ENCODE measurements around the gene KHK. TPM values are rescaled to one million over a fixed set of nuclear protein-coding genes. Genes with fewer than 3 reads are reported as not detected.
A peak's percentile ranks its signal among the peaks of the same experiment; 100 is the strongest.

The KHK gene
- total RNA-seq, 1 donor from 2014 or later = 0.24 TPM

DNA sequence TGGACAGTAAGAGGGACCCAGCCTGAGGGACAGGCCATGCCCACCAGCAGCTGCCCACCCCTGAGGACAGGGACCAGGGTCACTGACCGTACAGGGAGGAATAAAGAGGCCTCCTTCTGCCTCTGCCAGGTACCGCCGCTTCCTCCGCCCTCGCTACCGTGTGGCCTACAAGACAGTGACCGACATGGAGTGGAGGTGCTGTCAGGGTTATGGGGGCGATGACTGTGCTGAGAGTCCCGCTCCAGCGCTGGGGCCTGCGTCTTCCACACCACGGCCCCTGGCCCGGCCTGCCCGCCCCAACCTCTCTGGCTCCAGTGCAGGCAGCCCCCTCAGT, 6.0 kb upstream of the KHK start:
- no peak for DNase-seq (ENCODE audit: low read depth)

DNA sequence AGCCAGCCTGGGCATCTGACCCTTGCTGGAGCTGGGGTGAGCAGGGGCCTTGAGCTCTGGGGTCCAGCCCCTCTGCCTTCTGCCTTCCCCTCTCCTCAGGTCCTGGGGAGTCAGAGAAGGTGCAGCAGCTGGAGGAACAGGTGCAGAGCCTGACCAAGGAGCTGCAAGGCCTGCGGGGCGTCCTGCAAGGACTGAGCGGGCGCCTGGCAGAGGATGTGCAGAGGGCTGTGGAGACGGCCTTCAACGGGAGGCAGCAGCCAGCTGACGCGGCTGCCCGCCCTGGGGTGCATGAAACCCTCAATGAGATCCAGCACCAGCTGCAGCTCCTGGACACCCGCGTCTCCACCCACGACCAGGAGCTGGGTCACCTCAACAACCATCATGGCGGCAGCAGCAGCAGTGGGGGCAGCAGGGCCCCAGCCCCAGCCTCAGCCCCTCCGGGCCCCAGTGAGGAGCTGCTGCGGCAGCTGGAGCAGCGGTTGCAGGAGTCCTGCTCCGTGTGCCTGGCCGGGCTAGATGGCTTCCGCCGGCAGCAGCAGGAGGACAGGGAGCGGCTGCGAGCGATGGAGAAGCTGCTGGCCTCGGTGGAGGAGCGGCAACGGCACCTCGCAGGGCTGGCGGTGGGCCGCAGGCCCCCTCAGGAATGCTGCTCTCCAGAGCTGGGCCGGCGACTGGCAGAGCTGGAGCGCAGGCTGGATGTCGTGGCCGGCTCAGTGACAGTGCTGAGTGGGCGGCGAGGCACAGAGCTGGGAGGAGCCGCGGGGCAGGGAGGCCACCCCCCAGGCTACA, 4.4 kb upstream of the KHK start:
- no peak for DNase-seq (ENCODE audit: low read depth)

DNA sequence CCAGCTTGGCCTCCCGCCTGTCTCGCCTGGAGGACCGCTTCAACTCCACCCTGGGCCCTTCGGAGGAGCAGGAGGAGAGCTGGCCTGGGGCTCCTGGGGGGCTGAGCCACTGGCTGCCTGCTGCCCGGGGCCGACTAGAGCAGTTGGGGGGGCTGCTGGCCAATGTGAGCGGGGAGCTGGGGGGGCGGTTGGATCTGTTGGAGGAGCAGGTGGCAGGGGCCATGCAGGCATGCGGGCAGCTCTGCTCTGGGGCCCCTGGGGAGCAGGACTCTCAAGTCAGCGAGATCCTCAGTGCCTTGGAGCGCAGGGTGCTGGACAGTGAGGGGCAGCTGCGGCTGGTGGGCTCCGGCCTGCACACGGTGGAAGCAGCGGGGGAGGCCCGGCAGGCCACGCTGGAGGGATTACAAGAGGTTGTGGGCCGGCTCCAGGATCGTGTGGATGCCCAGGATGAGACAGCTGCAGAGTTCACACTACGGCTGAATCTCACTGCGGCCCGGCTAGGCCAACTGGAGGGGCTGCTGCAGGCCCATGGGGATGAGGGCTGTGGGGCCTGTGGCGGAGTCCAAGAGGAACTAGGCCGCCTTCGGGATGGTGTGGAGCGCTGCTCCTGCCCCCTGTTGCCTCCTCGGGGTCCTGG, 3.7 kb upstream of the KHK start:
- no peak for DNase-seq (ENCODE audit: low read depth)

DNA sequence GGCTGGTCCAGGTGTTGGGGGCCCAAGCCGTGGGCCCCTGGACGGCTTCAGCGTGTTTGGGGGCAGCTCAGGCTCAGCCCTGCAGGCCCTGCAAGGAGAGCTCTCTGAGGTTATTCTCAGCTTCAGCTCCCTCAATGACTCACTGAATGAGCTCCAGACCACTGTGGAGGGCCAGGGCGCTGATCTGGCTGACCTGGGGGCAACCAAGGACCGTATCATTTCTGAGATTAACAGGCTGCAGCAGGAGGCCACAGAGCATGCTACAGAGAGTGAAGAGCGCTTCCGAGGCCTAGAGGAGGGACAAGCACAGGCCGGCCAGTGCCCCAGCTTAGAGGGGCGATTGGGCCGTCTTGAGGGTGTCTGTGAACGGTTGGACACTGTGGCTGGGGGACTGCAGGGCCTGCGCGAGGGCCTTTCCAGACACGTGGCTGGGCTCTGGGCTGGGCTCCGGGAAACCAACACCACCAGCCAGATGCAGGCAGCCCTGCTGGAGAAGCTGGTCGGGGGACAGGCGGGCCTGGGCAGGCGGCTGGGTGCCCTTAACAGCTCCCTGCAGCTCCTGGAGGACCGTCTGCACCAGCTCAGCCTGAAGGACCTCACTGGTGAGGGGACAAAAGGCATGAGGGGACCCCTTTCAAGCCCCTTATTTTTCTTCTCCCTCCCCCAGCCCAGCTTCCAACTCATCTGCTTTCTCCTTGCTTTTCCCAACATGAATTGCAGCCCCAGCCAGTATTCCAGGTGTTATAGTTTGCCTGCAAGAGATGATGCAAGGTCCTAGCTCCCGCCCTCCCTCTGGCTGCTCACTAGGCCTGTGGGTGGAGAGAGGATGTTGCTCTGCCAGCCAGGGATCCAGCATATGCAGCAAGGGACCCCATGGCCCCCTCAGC, 2.9 kb upstream of the KHK start:
- no peak for DNase-seq (ENCODE audit: low read depth)

DNA sequence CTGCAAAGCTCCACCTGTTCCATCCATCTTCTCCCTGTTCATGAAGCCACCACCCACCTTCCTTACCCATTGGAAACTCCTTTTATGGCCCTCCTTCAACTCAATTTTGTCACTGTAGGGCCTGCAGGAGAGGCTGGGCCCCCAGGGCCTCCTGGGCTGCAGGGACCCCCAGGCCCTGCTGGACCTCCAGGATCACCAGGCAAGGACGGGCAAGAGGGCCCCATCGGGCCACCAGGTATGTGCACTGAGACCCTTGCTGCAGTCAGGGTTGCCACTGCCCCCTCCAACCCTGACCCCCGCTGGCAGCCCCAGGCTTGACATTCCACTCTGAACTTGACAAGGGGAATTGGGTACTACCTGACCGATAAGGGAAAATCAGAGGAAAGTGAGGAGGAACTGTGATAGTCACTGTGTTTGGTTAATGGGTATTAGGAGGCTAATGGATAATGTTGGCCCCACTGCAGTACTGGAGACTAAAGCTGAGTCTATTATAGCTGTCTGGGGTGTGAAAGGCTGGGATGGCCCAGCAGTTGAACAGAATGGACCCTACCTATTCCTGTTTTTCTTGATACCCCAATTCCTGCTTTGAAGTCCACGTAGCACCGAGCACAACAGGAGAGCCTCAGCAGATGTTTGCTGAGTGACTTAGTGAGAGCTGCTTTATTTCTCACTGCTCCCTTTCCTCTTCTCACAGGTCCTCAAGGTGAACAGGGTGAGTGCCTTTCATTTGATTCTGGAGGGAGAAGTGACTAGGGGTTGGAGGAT, 2.1 kb upstream of the KHK start:
- no peak for DNase-seq (ENCODE audit: low read depth)

DNA sequence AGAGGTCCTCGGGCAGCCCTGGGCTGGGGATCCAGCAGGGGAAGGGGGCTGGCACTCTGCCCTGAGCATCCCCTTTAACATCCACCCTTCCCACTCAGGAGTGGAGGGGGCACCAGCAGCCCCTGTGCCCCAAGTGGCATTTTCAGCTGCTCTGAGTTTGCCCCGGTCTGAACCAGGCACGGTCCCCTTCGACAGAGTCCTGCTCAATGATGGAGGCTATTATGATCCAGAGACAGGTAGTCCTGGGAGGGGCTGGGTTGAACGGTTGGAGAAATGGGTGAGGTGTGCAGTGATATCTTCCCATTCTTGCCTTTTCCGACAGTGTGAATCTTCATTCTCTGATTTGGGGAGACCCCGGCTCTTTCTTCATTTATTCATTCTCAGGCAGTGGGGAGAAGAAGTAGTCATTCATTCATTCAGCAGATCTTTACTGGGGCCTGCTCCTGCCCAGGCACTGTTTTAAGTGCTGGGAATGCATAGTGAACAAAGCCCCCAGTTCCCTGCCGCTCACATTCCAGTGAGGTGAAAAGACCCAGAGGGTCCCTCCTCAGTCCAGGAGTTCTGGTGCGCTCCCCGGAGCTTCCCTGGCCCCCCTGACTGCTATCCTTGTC, 1.4 kb upstream of the KHK start:
- DNase-seq (ENCODE audit: low read depth) = no peak

DNA sequence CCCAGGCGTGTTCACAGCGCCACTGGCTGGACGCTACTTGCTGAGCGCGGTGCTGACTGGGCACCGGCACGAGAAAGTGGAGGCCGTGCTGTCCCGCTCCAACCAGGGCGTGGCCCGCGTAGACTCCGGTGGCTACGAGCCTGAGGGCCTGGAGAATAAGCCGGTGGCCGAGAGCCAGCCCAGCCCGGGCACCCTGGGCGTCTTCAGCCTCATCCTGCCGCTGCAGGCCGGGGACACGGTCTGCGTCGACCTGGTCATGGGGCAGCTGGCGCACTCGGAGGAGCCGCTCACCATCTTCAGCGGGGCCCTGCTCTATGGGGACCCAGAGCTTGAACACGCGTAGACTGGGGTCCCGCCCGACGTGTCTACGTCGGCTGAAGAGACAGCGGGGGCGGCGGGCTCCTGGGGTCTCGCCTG, 891 bp upstream of the KHK start:
- peak; percentile 78 for DNase-seq (ENCODE audit: low read depth)

DNA sequence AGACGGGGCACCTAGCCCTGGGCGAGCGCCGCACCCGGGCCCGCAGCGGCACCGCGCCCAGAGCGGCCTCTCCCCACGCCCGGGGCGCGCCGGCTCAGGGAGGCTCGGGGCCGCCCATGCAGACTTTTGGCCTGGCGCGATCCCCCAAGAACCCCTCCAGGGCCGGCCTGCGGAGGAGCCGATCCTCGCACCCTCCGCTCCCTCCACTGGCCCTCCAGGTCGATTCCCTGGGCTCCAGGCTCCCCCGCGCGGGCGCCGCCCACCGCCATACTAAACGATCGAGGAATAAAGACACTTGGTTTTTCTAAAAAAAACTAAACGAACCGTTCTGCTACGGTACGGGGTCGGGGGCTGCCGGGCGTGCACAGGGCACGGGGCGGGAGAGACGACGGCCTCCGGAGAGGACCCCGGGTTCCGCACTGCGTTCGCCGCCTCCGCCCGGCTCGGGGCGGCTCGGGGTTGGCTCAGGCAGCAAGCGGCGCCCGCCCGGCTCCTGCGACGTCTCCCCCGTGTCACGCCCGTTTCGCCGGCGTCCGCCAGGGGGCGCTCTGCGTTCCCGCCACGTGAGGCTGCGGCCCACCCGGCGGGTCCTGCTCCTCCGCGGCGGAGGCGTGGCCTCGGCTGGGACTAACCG, 365 bp upstream of the KHK start:
- peak; percentile 92 for DNase-seq (ENCODE audit: low read depth)

DNA sequence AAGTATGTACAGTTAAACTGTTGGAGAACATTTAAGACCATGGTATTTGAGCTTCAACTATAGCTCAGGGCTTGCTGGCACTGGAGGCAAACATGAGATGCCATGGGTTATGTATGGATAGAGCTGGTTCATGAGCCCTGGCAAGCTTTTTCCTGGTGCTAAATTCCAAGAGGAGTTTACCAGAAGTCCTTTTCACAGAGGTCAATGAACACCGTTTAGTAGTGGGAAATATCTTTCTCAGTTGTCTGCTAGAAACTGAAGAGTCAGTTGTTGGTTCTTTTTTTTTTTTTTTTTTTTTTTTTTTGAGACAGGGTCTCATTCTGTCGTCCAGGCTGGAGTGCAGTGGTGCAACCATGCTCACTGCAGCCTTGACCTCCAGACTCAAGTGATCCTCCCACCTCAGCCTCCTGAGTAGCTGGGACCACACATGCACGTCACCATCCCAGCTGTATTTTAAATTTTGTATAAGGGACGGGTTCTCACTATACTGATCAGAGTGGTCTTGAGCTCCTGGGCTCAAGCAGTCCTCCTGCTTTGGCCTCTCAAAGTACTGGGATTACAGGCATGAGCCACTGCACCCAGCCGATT, 1.3 kb downstream of the KHK start:
- DNase-seq (ENCODE audit: low read depth) = no peak

DNA sequence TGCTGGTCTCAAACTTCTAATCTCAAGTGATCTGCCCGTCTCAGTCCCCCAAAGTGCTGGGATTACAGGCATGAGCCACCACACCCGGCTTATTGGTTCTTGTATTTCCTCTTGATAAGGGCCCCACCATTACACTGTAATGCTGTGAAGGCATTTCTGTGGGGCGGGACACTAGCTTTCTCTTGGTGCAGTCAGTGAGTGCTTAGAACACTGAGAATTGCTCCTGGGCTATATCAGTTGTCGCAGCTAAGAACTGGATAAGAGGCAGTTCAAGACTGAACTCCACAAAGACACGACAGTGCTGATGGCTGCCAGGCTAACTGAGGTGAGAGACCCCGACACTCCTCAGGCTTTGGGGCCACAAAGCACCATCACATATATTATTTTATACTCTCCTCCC, 2.1 kb downstream of the KHK start:
- DNase-seq (ENCODE audit: low read depth) = no peak

DNA sequence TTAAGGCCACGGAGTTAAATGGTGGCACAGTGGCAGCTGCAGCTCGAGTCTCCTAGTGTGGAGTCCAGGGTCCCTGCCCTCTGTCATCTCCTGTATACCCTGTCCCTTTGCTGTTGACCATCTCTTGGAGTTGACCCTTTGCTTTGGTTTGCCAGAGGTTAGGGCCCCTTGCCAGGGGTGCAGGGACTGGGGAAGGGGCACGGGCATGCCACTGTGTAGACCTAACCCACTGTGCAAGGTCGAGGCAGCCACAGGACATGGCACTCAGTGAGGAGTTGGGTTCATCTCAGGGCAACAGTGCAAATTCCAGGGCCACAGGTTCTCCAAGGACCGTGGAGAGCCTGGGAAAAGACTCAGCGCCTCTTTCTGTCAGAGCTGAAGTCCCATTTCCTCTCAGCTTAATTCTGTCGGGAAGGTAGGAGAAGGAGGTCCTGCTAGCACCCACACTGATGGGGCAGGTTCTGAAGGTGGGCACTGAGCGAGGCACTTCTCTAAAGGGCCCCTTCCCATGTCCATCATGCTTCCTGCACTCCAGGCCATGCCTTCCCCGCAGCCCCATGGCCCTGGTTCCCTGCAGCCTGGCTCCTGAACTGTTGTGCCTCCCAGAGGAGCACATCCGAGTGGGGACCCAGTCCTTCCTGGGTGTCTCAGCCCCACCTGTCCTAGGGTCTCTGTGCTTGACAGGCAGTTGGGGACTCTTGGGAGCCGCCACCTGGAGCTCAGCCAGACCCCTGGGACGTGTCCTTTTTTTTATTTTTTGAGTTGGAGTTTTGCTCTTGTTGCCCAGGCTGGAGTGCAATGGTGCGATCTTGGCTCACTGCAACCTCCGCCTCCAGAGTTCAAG, 2.8 kb downstream of the KHK start:
- no peak for DNase-seq (ENCODE audit: low read depth)

DNA sequence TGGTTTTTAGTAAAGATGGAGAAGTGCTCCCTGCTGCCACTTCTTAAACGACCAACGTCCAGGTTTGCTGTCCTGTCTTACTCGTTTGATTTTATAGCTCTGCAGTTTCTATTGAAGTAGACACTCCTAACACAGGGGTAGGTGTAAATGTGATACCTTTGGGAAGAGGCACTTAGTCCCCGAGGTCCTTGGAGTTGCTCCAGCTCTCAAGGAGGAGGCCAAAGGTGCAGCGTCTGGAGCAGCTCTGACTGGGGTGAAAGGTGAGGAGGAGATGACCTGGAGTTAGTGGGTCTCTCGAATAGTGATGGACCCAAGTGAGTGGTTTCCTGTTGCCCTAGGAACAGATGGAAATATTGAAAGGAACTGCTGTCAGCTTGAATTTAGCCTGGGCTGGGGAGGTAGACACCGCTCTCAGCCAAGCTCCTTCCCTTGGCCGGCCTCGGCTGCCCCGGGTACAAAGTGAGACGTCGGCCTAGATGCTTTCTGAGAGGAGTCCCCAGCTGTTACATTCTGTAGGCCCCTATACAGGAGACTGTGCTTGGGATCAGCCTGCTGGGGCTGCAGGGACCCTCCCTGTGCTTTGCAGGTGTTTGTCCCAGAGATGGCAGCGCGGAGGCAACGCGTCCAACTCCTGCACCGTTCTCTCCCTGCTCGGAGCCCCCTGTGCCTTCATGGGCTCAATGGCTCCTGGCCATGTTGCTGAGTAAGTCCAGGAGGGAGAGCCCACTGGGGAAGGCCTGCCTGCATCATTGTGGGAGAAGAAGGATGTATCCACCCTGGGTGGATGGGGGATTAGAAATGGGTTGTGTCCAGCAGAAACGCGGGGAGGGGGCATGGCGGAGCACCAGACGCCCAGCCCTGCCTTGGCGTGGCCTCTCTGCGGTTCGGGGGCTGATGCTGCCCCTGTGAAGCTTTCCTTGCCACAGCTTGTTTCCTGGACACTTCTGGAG, 5.4 kb downstream of the KHK start:
- DNase-seq (ENCODE audit: low read depth) = no peak

DNA sequence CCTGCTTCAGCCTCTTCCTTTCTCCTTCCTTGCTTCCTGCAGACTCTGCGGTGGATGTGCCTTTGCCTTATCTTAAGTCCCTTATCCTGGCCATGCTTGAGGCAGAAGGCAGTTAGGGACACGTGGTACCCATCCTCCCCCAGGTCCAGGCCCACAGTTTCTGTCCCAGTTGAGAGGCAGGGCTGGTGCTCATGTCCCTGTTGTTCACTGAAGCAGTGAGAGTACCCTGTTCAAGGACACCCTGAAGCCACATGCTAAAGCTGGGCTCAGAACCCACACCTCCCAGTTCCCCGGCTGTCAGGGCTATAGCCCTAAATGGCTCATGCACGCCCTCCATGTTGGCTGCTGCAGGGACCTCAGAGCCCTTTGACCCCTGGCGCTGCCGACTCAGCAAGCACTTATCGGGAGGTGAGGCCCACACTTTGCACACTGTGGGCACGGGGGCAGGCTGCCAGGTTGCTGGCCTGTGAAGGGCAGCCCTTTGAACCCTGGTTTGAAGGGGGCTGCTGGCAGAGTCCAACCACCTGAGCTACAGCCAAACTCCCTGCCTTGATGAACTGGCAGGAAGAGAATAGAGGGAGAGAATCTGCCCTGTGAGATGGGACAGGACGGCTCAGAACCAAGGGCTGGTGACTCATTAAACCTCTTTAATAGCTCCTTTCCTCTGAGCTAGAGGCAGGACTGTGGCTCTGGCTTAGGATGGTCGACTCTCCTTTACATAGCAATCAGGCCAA, 6.3 kb downstream of the KHK start:
- DNase-seq (ENCODE audit: low read depth) = no peak

DNA sequence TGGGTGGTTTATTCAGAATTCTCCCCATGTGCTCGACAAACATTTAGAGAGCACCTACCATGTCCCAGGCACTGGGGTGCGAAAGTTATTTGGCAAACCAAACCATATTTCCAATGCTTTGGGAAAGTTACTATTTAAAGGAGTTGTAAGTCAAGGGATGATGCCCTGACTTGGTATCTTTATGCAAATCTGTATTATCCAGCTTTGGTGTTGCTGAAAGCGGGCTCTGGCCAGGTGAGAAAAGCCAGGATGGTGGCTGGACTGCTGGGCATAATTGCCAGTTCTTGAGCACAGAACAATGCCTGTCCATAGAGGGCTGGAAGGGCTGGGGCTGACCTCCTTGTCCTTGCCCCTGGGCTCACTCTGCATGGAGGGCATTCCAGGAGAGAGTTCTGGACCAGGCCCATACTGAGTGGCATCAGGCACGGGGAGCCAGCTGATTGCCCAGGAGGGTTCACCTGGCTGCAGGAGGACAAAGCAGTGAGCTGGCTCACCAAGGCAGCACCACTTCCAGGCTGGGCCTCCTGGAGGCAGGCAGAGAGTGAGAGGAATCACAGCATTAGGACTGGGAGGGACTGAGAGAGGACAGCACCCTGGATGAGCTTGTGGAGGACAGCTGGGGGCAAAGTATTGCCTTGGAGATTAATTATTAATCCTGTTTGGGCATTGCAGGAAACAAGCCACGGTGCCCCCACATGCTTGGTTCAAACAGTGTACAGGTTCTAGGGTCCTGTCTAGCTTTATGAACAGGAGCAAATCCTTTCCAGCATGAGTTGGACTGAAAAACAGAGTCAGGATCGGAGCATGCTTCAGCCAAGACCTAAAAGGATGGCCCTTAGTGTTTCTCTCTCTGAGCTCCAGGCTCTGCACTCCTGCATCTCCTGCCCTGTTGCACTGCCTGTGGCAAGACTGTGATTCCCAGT, 7.1 kb downstream of the KHK start:
- DNase-seq (ENCODE audit: low read depth) = no peak

DNA sequence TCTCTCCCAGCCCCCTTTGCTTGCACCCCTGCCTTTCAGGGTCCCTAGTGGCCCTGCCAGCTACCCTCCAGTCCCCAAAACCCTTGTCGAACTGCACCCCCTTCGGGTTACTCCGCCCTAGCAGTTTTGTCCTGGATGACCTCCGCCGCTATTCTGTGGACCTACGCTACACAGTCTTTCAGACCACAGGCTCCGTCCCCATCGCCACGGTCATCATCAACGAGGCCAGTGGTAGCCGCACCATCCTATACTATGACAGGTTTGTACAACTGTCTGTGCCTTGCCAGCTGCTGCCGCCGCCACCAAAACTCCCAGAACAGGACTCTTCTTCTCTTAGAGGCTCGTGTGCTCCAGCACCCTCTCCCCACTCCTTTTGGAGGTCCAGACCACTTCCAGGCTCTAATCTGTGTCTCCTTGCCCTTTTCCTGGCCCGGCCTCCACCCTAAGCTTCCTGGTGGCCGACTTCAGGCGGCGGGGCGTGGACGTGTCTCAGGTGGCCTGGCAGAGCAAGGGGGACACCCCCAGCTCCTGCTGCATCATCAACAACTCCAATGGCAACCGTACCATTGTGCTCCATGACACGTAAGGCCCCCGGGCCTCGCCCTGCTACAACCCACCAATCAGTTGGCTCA, 7.9 kb downstream of the KHK start:
- no peak for DNase-seq (ENCODE audit: low read depth)

DNA sequence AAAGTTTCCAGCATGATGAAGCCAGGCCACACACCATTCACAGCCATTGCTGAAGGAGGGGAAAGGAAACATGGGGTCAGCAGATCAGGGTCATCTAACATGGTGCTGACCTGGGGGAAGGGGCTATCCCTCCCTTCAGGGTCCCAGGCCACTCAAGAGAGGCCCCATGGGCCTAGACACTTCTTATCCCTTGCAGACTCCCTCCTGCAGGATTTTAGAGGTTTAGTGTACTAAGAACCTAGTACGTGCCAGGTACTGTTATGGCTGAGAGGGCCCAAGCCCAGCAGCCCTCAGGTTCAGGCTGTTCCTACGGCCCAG, 8.8 kb downstream of the KHK start:
- no peak for DNase-seq (ENCODE audit: low read depth)

Data from myocyte (in vitro differentiated cells).